ENCODE measurements around the gene MRPS27.

- TF ChIP-seq, protein P1, sequence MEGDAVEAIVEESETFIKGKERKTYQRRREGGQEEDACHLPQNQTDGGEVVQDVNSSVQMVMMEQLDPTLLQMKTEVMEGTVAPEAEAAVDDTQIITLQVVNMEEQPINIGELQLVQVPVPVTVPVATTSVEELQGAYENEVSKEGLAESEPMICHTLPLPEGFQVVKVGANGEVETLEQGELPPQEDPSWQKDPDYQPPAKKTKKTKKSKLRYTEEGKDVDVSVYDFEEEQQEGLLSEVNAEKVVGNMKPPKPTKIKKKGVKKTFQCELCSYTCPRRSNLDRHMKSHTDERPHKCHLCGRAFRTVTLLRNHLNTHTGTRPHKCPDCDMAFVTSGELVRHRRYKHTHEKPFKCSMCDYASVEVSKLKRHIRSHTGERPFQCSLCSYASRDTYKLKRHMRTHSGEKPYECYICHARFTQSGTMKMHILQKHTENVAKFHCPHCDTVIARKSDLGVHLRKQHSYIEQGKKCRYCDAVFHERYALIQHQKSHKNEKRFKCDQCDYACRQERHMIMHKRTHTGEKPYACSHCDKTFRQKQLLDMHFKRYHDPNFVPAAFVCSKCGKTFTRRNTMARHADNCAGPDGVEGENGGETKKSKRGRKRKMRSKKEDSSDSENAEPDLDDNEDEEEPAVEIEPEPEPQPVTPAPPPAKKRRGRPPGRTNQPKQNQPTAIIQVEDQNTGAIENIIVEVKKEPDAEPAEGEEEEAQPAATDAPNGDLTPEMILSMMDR (IDR thresholded peaks at IDR 0.05 in 8 of 11, conservative IDR thresholded peaks at IDR 0.05 in 3 of 11) = no peak
- no peak for TF ChIP-seq POLR2AphosphoS5 (IDR thresholded peaks at IDR 0.05)
- TF ChIP-seq POLR2A (IDR thresholded peaks at IDR 0.05) = no peak
These were observed 10.7 kb upstream of the MRPS27 start for GRCh38 chr5:72330712-72331111.

Measured in spleen (tissue), 7 donors.